DMS153 treated with DMSO at 0.1 percent for 48 hours (cell line): ENCODE measurements around the gene PTPRK.

Experiments used
- DNase-seq: peaks from one replicate; lab custom pipeline; 2025; ENCODE audit not compliant: unreplicated experiment; lab: John Stamatoyannopoulos, UW

PTPRK gene

GRCh38 chr6:128395596-128395995, 124.8 kb downstream of the PTPRK start:
- no peak for DNase-seq

GRCh38 chr6:128395188-128395587, 125.2 kb downstream of the PTPRK start:
- DNase-seq = no peak

GRCh38 chr6:128394167-128394566, 126.2 kb downstream of the PTPRK start:
- DNase-seq = no peak

GRCh38 chr6:128389820-128390534, 130.4 kb downstream of the PTPRK start:
- DNase-seq = no peak

GRCh38 chr6:128388380-128388779, 132.0 kb downstream of the PTPRK start:
- DNase-seq = no peak

GRCh38 chr6:128380891-128381290, 139.5 kb downstream of the PTPRK start:
- DNase-seq = no peak

- no peak for DNase-seq
Measured at GRCh38 chr6:128379577-128379976, 140.8 kb downstream of the PTPRK start.

- no peak for DNase-seq
Measured at GRCh38 chr6:128376952-128377503, 143.4 kb downstream of the PTPRK start.

- DNase-seq = no peak
Measured at GRCh38 chr6:128371136-128371535, 149.3 kb downstream of the PTPRK start.

GRCh38 chr6:128370072-128370471, 150.3 kb downstream of the PTPRK start:
- no peak for DNase-seq

- DNase-seq = no peak
Measured at GRCh38 chr6:128368213-128368944, 152.0 kb downstream of the PTPRK start.

- DNase-seq = no peak
Measured at GRCh38 chr6:128367437-128367836, 153.0 kb downstream of the PTPRK start.

- no peak for DNase-seq
Measured at GRCh38 chr6:128365520-128366160, 154.8 kb downstream of the PTPRK start.

GRCh38 chr6:128364766-128365519, 155.5 kb downstream of the PTPRK start:
- DNase-seq = no peak

- no peak for DNase-seq
Measured at GRCh38 chr6:128363020-128363813, 157.2 kb downstream of the PTPRK start.

- DNase-seq = no peak
Measured at GRCh38 chr6:128361378-128361777, 159.0 kb downstream of the PTPRK start.

GRCh38 chr6:128358244-128358776, 162.1 kb downstream of the PTPRK start:
- no peak for DNase-seq

GRCh38 chr6:128357392-128358130, 162.8 kb downstream of the PTPRK start:
- DNase-seq = no peak

GRCh38 chr6:128352366-128352765, 168.0 kb downstream of the PTPRK start:
- no peak for DNase-seq

GRCh38 chr6:128351255-128351514, 169.2 kb downstream of the PTPRK start:
- no peak for DNase-seq
